NCI-H526 treated with DMSO at 0.1 percent for 48 hours (cell line): Measurements from ENCODE around the gene ZNF362.
"Not testable (repeated sequence)": the region's sequence is repeated elsewhere in the genome, so short reads cannot be mapped to it uniquely, and the experiment has no call there.

Experiments
- DNase-seq: peaks from one replicate; lab custom pipeline; 2025; lab: John Stamatoyannopoulos, UW

The ZNF362 gene

DNA sequence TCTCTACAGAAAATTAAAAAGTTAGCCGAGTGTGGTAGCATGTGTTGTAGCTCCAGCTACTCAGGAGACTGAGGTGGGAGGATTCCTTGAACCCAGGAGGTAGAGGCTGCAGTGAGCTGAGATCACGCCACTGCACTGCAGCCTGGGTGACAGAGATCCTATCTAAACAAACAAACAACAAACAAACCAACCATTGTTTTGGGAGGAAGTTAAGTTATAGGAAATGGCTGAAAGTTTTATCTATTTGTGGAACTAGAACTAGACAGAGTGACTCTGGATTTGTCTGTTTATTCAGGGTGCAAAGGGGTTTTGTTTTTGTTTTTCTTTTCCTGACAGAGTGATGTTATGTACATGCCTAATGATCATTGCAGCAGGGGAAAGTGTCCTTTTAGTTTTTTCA, 31.0 kb downstream of the ZNF362 start:
- no peak for DNase-seq

DNA sequence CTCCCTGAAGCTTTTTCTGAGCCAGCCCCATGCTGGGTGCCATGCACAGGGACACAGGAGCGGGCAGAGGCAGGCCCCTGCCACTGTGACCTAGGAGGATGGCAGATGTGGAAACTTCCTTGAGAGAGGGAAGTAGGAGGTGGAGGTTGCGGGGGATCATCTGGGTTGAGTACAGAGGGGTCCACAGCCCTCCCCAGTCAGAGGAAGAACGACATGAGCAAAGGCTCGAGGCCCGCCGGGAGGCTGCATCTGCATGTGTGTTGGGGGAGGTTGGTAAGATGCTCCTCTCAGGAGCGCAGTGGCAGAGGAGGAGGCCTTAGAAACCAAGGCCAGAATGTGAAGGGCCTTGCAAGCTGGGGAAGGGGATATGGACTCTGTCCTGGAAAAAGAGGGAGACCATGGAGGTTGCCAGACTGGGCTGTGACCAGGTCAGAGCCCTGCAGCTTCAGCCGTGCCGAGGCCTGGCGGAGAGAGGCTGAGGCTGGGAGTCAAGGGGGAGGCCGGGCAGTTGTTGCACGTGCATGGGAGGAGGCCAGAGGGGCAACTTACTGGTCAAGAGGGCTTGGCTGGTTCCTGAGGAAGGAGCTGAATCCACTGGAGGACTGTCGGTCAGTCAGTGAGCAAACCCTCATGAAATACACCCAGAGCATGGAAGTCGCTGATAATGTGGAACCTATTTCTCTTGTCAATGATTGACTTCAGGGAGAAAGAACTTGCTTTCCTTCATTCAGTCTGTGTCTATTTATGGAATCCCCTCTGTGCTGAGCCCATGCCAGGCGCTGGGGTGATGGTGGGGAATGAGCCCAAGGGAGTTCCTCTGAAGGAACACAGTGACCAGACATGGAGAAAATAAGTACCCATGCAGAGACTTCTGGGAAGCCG, 32.9 kb downstream of the ZNF362 start:
- DNase-seq = no peak

DNA sequence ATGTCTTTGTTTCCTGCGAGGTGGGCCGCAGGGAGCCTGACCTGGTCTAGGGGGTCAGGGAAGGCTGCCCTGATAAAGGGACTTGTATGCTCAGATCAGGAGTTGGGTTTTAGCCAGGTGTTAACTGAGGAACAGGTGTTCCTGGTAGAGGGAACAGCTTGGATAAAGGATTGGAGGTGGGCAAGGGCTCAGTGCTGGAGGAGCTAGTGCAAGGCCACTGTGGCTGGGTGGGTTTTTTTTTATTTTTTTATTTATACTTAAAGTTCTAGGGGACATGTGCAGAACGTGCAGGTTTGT, 33.5 kb downstream of the ZNF362 start:
- no peak for DNase-seq

GRCh38 chr1:33290615-33291014, 34.3 kb downstream of the ZNF362 start:
- DNase-seq = not testable (repeated sequence)

DNA sequence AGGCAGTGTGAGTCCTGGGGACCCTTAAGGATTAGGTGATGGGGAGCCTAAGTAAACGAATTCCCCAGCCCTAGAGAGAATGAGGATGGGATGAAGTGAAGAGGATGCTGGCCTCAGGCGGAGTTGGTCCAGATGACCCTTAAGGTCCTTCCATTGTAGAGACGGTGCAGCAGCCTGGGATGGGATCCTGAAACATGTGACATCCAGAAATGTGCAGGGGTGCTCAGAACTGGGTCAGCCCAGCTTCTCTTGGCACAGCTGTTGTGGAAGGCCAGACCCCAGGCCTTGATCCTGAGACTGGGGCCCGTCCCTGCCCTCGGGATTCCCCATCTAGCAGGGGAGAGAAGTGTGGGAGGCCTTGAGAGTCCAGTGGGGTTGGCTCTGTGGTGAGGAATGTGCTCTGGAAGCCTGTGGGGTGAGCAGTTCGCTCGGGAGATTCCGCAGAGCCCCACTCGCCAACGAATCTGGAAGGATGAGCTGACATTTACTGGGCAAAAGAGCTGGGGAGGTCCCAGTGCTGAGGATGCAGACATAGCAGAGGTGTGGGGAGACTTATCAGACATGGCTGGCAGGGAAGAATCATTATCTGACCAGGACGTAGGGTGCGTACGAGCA, 36.5 kb downstream of the ZNF362 start:
- no peak for DNase-seq

GRCh38 chr1:33294071-33295010, 38.0 kb downstream of the ZNF362 start:
- no peak for DNase-seq

DNA sequence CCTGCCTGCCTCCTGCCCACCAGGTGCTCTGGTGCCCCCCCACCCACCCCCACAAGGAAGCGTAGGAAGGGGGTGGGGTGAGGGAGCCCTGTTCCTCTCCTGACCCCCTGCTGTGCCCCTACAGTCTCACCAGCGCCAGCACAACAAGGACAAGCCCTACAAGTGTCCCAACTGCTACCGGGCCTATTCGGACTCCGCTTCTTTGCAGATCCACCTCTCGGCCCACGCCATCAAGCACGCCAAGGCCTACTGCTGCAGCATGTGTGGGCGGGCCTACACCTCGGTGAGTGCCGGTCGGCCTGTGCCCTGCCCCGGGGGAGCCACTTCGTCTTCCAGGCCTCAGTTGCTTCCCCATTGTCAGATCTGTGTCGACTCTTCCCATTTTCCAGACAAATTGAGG, 38.7 kb downstream of the ZNF362 start:
- DNase-seq = no peak

DNA sequence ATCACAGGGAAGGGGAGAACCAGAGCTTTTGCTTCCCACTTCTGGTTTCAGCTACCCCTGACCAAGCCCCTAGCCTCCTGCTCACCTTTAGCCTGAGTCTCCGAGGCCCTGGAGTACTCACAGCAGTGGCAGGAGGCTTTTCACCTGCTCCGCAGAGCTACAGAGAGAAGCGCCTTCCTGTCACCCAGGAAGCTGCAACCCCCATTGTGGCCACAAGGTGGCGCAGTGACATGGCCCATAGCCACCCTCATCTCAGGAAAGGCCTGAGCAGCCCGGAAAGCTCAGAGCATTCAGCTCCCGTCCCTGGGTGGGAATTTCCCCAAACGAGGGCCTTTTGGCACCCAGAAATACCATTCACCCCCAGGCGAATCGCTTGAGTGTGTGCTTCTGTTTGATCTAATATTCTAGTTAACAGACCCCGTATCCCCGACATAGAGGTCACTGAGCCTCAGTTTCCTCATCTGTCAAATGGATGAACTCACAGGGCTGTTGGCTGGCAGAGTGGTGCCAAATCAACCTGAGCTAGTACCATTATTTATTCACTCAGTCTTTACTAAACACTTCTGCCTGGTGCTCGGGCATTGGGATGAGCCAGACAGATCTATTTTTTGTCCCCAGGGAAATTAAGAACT, 39.3 kb downstream of the ZNF362 start:
- DNase-seq = peak; percentile 34

- no peak for DNase-seq
Observed at GRCh38 chr1:33296082-33296458, 39.8 kb downstream of the ZNF362 start.

- DNase-seq = no peak
Observed at GRCh38 chr1:33296824-33297223, 40.5 kb downstream of the ZNF362 start.

GRCh38 chr1:33297911-33298622, 41.8 kb downstream of the ZNF362 start:
- DNase-seq = no peak

DNA sequence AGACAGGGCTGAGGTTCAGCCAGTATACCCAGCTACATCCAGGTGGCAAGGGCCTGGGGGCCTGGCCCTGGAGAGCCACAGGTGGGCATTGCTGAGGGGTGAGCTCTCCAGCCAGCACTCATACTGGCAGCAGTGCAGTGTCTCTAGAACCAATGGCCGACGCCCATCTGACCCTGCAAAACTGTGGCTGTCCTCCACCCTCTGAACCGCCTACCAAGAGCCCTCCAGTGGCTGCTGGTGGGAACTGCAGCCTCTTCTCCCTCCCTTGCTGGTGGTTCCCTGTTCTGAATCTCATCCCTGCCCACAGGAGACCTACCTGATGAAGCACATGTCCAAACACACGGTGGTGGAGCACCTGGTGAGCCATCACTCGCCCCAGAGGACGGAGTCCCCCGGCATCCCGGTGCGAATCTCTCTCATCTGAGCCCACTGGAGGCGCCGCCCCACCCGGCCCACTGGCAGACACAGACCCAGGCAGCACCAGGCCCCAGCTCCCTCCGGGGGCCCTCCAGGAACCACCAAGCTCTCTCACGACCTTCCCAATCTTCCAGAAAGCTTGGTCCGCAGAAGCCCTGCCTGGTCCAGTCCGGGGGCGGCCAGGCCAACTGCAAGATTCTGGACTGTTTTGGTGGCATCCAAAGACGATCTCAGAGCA, 42.5 kb downstream of the ZNF362 start:
- peak; percentile 34 for DNase-seq

DNA sequence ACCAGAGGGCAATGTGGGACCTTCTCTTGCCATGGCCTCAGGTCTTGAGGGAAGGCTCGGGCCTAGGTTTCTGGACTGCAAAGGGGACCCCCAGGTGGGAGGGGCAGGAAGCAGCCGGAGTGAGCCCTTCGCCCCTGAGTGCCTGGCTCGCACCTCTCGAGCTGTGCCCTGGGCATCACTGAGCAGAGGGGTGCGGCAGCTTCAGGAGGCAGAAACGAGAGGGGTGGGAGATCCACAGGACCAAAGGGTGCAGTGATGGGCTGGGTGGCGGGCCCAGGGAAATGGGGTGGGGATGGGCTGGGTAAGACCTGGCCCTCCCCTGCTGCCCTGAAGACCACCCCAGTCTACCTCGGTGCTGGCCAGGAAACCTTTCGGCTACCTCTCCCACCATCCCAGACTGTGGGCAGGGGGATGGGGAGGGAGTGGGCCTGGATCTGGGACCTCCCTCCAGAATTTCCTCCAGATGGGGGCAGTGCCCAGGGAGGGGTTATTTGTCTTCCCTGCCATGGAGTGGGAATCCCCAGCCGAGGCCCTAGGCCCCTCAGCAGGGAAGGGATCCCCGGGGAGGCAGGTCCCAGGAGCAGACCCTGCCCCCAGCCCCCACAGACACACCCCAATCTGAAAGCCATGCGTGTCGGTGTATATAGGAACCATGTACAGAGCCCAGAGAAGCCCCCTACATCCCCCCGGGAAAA, 43.3 kb downstream of the ZNF362 start:
- DNase-seq = no peak

DNA sequence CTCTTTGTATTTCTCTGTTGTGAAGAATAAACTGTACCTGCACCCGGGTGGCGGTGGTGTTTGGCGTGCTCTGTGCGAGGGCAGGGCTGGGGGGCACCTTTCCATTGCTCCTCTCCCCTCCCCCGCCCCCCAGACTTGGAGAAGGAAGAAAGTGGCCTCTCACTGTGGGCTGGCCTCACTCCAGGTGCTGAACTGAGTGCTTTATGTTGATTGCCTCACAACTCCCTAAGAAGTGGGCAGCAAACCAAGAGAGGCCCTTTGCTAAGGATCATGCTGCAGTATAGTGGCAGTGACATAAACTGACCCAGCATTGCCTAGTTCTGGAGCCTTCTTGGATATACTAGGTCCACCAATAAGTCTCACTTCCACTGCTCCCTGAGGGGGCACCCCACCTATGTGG, 44.4 kb downstream of the ZNF362 start:
- DNase-seq = no peak

DNA sequence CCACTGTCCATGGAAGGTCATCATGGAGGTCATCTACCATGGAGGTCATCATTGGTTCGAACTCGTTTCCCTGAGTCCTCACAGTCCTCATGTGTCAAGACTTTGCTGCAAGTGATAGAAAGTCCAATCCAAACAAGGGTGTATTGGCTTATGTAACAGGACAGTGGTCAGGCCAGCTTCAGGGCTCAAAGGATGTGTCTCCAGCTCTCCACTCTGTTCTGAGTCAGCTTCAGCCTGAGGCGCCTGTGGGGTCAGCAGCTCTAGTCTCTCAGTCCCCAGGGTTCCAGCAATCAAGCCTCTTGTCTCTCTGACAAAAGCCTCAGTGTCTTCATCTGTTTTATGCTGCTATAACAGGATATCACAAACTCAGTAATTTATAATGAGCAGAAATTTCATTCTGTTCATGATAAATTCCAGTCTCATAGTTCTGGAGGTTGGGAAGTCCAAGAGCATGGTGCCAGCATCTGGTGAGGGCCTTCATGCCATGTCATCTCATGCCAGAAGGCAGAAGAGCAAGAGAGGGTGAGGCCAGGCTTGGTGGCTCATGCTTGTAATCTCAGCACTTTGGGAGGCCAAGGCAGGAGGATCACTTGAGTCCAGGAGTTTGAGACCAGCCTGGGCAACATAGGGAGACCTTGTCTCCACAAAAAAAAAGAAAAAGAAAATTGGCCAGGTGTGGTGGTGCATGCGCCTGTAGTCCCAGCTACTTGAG, 45.1 kb downstream of the ZNF362 start:
- DNase-seq = no peak

DNA sequence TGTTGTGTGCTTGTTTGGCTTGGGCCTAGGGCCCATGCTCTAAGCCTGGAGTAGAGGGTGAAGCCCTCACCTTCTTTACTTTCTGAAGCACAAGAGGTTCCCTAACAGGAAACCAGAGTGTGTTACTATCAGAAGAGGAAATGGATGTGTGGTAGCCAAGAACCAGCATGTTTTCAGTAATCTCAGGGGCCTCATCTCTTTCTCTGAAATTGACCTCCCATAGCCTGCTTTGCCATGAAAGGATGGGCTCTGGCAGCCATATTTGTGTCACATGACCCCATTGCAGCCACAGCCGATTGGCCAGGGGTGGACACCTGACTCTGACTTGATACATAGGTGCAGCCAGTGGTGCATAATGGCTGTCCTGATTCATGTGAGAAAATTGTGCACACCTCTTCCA, 46.0 kb downstream of the ZNF362 start:
- DNase-seq = no peak

- DNase-seq = no peak
Observed at GRCh38 chr1:33305016-33305415, 48.7 kb downstream of the ZNF362 start.

GRCh38 chr1:33305816-33306652, 49.7 kb downstream of the ZNF362 start:
- no peak for DNase-seq
